Muscle layer of colon (tissue), 2 donors: ENCODE results near the gene SLC38A3.

ENCODE experiments used
- H3K27ac ChIP-seq: one replicate; pipeline ENCODE4 v1.7.0; 2013; ENCODE audit warnings: low read depth, mild to moderate bottlenecking, low read length, moderate library complexity
- H3K27me3 ChIP-seq, 2 donors: one replicate each; pipeline ENCODE4 v1.7.0; 2013; ENCODE audit warnings: low read length in 2 of 2, mild to moderate bottlenecking in 2 of 2; ENCODE audit not compliant: insufficient read depth in 2 of 2, control insufficient read depth in 1 of 2
- H3K36me3 ChIP-seq: one replicate; pipeline ENCODE4 v1.7.0; 2013; ENCODE audit warnings: mild to moderate bottlenecking, low read length; ENCODE audit not compliant: insufficient read depth
- H3K4me1 ChIP-seq: one replicate; pipeline ENCODE4 v1.7.0; 2013; ENCODE audit warnings: mild to moderate bottlenecking, low read length; ENCODE audit not compliant: insufficient read depth
- H3K4me3 ChIP-seq, 2 donors: one replicate each; pipeline ENCODE4 v1.7.0; 2013; ENCODE audit warnings: low read length in 2 of 2, low read depth in 1 of 2, mild to moderate bottlenecking in 1 of 2, moderate library complexity in 1 of 2
- H3K9ac ChIP-seq: one replicate; pipeline ENCODE4 v1.7.0; 2013; ENCODE audit warnings: low read length
- H3K9me3 ChIP-seq: one replicate; pipeline ENCODE4 v1.7.0; 2013; ENCODE audit warnings: mild to moderate bottlenecking, low read length
- donor health status: abdominal sarcoma.
- donor health status: Adenocarcinoma of cecum.

Gene SLC38A3

GRCh38 chr3:50183755-50184154 is 21.3 kb upstream of the SLC38A3 start:
- peaks cover 11% of the 10 kb centered on the region for H3K36me3 ChIP-seq
- no peak overlapping the region for H3K4me3 ChIP-seq
- no peaks in the 10 kb centered on the region for H3K4me1 ChIP-seq
- H3K9me3 ChIP-seq: no peaks in the 10 kb centered on the region
- no peaks in the 10 kb centered on the region for H3K27me3 ChIP-seq
- H3K9ac ChIP-seq: no peak overlapping the region
- no peak overlapping the region for H3K27ac ChIP-seq

DNA sequence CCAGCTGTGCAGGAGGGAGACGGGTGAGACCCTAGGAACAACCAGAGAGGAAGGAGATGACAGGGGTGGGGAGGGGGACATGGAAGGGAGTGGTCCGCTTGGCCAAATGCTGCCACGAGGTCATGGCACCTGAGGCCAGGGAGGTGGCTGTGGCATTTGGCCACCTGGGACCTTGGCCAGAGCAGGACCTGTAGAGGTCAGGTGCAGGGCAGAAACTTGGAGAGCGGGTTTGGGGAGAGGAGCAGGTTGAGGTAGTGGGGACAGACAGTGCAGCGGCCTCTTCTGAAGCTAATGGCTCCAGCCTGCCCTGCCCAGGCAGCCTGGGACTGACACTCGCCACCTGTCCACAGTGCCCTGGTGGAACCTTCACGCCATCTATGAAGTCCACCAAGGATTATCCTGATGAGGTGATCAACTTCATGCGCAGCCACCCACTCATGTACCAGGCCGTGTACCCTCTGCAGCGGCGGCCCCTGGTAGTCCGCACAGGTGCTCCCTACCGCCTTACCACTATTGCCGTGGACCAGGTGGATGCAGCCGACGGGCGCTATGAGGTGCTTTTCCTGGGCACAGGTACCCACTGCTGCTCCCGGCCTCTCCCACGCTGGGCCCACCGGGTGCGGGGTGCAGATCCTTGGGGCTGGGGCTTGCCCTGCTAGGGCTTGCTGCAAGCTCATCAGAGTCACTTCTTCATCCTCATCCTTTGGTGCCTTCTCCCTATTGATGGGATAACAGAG is 20.7 kb upstream of the SLC38A3 start:
- Histone ChIP-seq H3K27ac (no peak overlapping the region), H3K9me3 (no peaks in the 10 kb centered on the region), H3K4me3 (no peak overlapping the region), H3K27me3 (no peaks in the 10 kb centered on the region), H3K9ac (no peak overlapping the region), H3K36me3 (peaks cover 11% of the 10 kb centered on the region), H3K4me1 (no peaks in the 10 kb centered on the region)

DNA sequence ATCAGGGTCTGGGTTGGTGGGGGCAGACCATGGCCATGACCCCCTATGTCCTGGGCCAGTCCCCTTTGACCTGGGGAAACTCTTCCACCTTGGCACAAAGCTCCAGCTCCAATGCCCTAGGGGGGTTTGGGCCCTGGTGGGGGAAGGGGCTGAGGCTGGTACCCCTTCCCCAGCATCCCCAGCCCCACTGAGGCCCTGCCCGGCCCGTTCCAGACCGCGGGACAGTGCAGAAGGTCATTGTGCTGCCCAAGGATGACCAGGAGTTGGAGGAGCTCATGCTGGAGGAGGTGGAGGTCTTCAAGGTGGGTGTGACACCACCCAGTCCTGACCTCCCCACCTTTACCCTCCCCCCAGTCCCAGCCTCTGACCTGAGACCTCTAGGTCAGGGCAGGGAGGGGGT is 19.8 kb upstream of the SLC38A3 start:
- Histone ChIP-seq H3K9me3 (no peaks in the 10 kb centered on the region), H3K27me3 (no peaks in the 10 kb centered on the region), H3K4me3 (no peak overlapping the region), H3K27ac (no peak overlapping the region), H3K4me1 (no peaks in the 10 kb centered on the region), H3K9ac (no peak overlapping the region), H3K36me3 (peaks cover 11% of the 10 kb centered on the region)

DNA sequence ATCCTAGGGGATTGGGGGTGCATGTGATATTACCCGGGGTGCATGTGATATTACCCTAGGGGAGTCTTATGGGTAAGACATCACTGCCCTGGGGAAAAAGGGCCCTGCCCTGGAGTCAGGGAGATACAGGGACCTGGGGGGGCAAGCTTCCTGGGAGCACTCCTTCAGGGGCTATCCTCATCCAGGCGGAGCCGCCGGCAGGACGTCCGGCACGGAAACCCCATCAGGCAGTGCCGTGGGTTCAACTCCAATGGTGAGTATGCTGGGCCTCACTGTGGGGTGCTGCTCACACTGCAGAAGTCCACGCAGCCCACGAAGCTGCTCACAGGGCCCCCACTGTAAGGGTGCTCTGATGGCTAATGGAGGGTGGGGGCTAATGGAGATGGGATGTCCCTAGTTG is 19.0 kb upstream of the SLC38A3 start:
- no peak overlapping the region for H3K27ac ChIP-seq
- no peaks in the 10 kb centered on the region for H3K4me1 ChIP-seq
- H3K4me3 ChIP-seq: no peak overlapping the region
- peaks cover 11% of the 10 kb centered on the region for H3K36me3 ChIP-seq
- no peak overlapping the region for H3K9ac ChIP-seq
- H3K27me3 ChIP-seq: no peaks in the 10 kb centered on the region
- H3K9me3 ChIP-seq: no peaks in the 10 kb centered on the region

DNA sequence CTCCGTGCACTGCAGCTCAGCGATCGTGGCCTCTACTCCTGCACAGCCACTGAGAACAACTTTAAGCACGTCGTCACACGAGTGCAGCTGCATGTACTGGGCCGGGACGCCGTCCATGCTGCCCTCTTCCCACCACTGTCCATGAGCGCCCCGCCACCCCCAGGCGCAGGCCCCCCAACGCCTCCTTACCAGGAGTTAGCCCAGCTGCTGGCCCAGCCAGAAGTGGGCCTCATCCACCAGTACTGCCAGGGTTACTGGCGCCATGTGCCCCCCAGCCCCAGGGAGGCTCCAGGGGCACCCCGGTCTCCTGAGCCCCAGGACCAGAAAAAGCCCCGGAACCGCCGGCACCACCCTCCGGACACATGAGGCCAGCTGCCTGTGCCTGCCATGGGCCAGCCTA is 17.3 kb upstream of the SLC38A3 start:
- H3K9me3 ChIP-seq: no peaks in the 10 kb centered on the region
- H3K27ac ChIP-seq: no peak overlapping the region
- H3K4me1 ChIP-seq: peaks cover under 1% of the 10 kb centered on the region
- no peak overlapping the region for H3K4me3 ChIP-seq
- peaks cover 5% of the 10 kb centered on the region for H3K36me3 ChIP-seq
- peaks cover under 1 to 5% of the 10 kb centered on the region in 2 donors for H3K27me3 ChIP-seq
- H3K9ac ChIP-seq: no peak overlapping the region

- no peak overlapping the region for H3K27ac ChIP-seq
- no peak overlapping the region for H3K4me3 ChIP-seq
- no peak overlapping the region for H3K9ac ChIP-seq
- H3K9me3 ChIP-seq: no peaks in the 10 kb centered on the region
- peaks cover 5% of the 10 kb centered on the region for H3K36me3 ChIP-seq
- H3K4me1 ChIP-seq: peaks cover 13% of the 10 kb centered on the region
- H3K27me3 ChIP-seq: peaks cover 16 to 20% of the 10 kb centered on the region in 2 donors
Measured at GRCh38 chr3:50189274-50189673, 15.8 kb upstream of the SLC38A3 start.

- Histone ChIP-seq H3K27ac (no peak overlapping the region), H3K9me3 (no peaks in the 10 kb centered on the region), H3K9ac (no peak overlapping the region), H3K4me3 (no peak overlapping the region), H3K27me3 (peaks cover 20 to 27% of the 10 kb centered on the region in 2 donors), H3K36me3 (no peaks in the 10 kb centered on the region), H3K4me1 (peaks cover 14% of the 10 kb centered on the region)
Measured at GRCh38 chr3:50189989-50190388, 15.1 kb upstream of the SLC38A3 start.

DNA sequence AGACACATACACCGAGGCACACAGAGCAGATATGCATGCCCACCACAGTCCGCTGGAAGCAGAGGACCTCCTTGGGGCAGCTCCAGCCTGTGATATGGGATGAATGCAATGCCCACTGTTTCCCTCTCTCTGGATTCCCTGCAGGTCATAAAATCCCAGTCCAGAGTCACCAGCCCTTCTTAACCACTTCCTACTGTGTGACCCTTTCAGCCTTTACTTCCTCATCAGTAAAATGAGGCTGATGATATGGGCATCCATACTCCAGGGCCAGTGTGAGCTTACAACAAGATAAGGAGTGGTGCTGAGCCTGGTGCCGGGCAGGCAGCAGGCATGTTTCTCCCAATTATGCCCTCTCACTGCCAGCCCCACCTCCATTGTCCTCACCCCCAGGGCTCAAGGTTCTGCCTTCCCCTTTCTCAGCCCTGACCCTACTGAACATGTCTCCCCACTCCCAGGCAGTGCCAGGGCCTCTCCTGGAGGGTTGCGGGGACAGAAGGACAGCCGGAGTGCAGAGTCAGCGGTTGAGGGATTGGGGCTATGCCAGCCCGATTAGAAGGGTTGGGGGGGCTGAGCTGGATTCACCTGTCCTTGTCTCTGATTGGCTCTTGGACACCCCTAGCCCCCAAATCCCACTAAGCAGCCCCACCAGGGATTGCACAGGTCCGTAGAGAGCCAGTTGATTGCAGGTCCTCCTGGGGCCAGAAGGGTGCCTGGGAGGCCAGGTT is 14.0 kb upstream of the SLC38A3 start, which contains the start of gene GNAT1:
Gene GNAT1 (plus strand): TSS at position 675 of the 725 bp plus-strand sequence. CDS start 116 bp downstream, outside the sequence.
- Histone ChIP-seq H3K9me3 (no peaks in the 10 kb centered on the region), H3K4me1 (peaks cover 14% of the 10 kb centered on the region), H3K27ac (no peak within 1 kb of the TSS), H3K27me3 (peaks cover 27 to 35% of the 10 kb centered on the region in 2 donors), H3K36me3 (no peaks in the 10 kb centered on the region), H3K4me3 (no peak within 1 kb of the TSS), H3K9ac (no peak within 1 kb of the TSS)

- H3K9ac ChIP-seq: no peak overlapping the region
- peaks cover 14% of the 10 kb centered on the region for H3K4me1 ChIP-seq
- H3K4me3 ChIP-seq: no peak overlapping the region
- no peaks in the 10 kb centered on the region for H3K9me3 ChIP-seq
- H3K27ac ChIP-seq: no peak overlapping the region
- no peaks in the 10 kb centered on the region for H3K36me3 ChIP-seq
- peaks cover 31 to 42% of the 10 kb centered on the region in 2 donors for H3K27me3 ChIP-seq
Measured at GRCh38 chr3:50192124-50192523, 12.9 kb upstream of the SLC38A3 start.

DNA sequence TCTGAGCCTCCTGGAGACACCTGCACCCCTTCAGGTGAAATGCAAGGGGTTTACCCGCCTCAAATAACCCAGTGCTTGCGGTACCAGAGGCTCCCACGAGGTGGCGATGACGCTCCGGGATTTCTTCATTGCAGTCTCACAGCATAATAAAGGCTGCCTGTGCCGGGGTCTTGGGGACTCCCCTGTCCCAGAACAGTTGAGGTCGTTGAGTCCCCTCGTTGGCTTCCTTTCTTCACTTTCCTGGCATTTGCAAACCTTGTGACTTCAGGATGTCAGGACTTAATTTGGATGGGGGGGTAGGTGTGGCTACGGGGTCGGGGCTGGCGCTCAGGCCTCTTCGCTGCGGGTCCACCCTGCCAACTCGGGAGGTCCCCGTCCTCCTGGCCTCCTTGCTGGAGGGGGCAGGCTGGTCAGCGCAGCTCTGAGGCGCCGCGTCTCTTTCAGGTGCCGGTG is 12.4 kb upstream of the SLC38A3 start:
- no peaks in the 10 kb centered on the region for H3K9me3 ChIP-seq
- peaks cover 14% of the 10 kb centered on the region for H3K4me1 ChIP-seq
- no peak overlapping the region for H3K4me3 ChIP-seq
- no peaks in the 10 kb centered on the region for H3K36me3 ChIP-seq
- peaks cover 31 to 42% of the 10 kb centered on the region in 2 donors for H3K27me3 ChIP-seq
- H3K27ac ChIP-seq: no peak overlapping the region
- H3K9ac ChIP-seq: no peak overlapping the region

DNA sequence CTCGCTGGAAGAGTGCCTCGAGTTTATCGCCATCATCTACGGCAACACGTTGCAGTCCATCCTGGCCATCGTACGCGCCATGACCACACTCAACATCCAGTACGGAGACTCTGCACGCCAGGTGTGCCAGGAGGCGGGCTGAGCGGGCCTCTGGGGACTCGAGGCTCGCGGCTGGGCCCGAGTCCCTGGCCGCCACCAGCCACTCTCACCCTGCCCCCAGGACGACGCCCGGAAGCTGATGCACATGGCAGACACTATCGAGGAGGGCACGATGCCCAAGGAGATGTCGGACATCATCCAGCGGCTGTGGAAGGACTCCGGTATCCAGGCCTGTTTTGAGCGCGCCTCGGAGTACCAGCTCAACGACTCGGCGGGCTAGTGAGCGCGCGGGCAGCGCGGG is 11.8 kb upstream of the SLC38A3 start:
- no peaks in the 10 kb centered on the region for H3K36me3 ChIP-seq
- H3K4me3 ChIP-seq: no peak overlapping the region
- no peaks in the 10 kb centered on the region for H3K9me3 ChIP-seq
- H3K9ac ChIP-seq: no peak overlapping the region
- peaks cover 31 to 42% of the 10 kb centered on the region in 2 donors for H3K27me3 ChIP-seq
- H3K27ac ChIP-seq: no peak overlapping the region
- H3K4me1 ChIP-seq: peaks cover 14% of the 10 kb centered on the region
